ENCODE measurements around the gene ROCK2. TPM values are rescaled to one million over a fixed set of nuclear protein-coding genes. Genes with fewer than 3 reads are reported as not detected.
"Not testable (repeated sequence)": the region's sequence is repeated elsewhere in the genome, so short reads cannot be mapped to it uniquely, and the experiment has no call there.

Gene ROCK2
- total RNA-seq, 4 donors from 2014 or later: 18.0 to 34.8 (median 23.2) TPM

GRCh38 chr2:11234309-11234708, 110.1 kb downstream of the ROCK2 start:
- DNase-seq (ENCODE audit: low spot score in 2 of 2): no peak
- TF ChIP-seq POLR2A (IDR thresholded peaks at IDR 0.05) (no peak), CTCF (IDR thresholded peaks at IDR 0.05) (no peak)
- H3K4me3 ChIP-seq (ENCODE audit: low read depth, poor library complexity, severe bottlenecking): no peak overlapping the region
- 57 to 59% methylated on average over 1 of the region's 1 CpG for whole genome bisulfite sequencing, 2 donors
- intact Hi-C loops (cut with DNase I; ENCODE audit: low total_unique reads): loop anchor here (10.0 kb wide), 1 partner anchor 180 kb away; no protein-coding TSS in a partner anchor

GRCh38 chr2:11231193-11231592, 113.2 kb downstream of the ROCK2 start:
- 88 to 96% methylated on average over 11 of the region's 11 CpGs for WGBS, 2 donors
- intact Hi-C loops (cut with DNase I; ENCODE audit: low total_unique reads): loop anchor here (10.0 kb wide), 1 partner anchor 184 kb away; no protein-coding TSS in a partner anchor
- DNase-seq (ENCODE audit: low spot score in 2 of 2); H3K4me3 ChIP-seq (ENCODE audit: low read depth, poor library complexity, severe bottlenecking): not testable (repeated sequence)

GRCh38 chr2:11228692-11229091, 115.7 kb downstream of the ROCK2 start:
- H3K4me3 ChIP-seq (ENCODE audit: low read depth, poor library complexity, severe bottlenecking): no peak overlapping the region
- TF ChIP-seq CTCF (IDR thresholded peaks at IDR 0.05): no peak
- TF ChIP-seq POLR2A (IDR thresholded peaks at IDR 0.05): no peak
- DNase-seq (ENCODE audit: low spot score in 2 of 2): no peak
- 80 to 88% methylated on average over 1 of the region's 1 CpG for WGBS, 2 donors
- intact Hi-C loops (cut with DNase I; ENCODE audit: low total_unique reads): no loop called here

- DNase-seq (ENCODE audit: low spot score in 2 of 2): no peak
- TF ChIP-seq POLR2A (IDR thresholded peaks at IDR 0.05): no peak
- no peak for TF ChIP-seq CTCF (IDR thresholded peaks at IDR 0.05)
- no peak overlapping the region for H3K4me3 ChIP-seq (ENCODE audit: low read depth, poor library complexity, severe bottlenecking)
- intact Hi-C loops (cut with DNase I; ENCODE audit: low total_unique reads): no loop called here
Measured at GRCh38 chr2:11227595-11227994, 116.8 kb downstream of the ROCK2 start.

GRCh38 chr2:11224887-11225286, 119.5 kb downstream of the ROCK2 start:
- TF ChIP-seq CTCF (IDR thresholded peaks at IDR 0.05) (no peak), POLR2A (IDR thresholded peaks at IDR 0.05) (no peak)
- no peak for DNase-seq (ENCODE audit: low spot score in 2 of 2)
- intact Hi-C loops (cut with DNase I; ENCODE audit: low total_unique reads): no loop called here
- no peak overlapping the region for H3K4me3 ChIP-seq (ENCODE audit: low read depth, poor library complexity, severe bottlenecking)

- no peak overlapping the region for H3K4me3 ChIP-seq (ENCODE audit: low read depth, poor library complexity, severe bottlenecking)
- DNase-seq (ENCODE audit: low spot score in 2 of 2): no peak
- TF ChIP-seq CTCF (IDR thresholded peaks at IDR 0.05) (no peak), POLR2A (IDR thresholded peaks at IDR 0.05) (no peak)
- WGBS, 2 donors: 92% methylated on average over 5 of the region's 5 CpGs
- intact Hi-C loops (cut with DNase I; ENCODE audit: low total_unique reads): no loop called here
Measured at GRCh38 chr2:11222845-11223244, 121.6 kb downstream of the ROCK2 start.
